Fibroblast of lung (primary cell): ENCODE results near the gene PRUNE2.

Experiments used
- CTCF ChIP-seq, 2 donors: IDR thresholded peaks in 1 of 2; conservative IDR thresholded peaks in 1 of 2; 1 replicate in 1 of 2; 2 replicates in 1 of 2; pipeline ENCODE4 v1.5.1; 2011 to 2012; ENCODE audit warnings: low read length in 2 of 2, control low read depth in 1 of 2, inconsistent platforms in 1 of 2, low read depth in 1 of 2, mild to moderate bottlenecking in 1 of 2
- EZH2 ChIP-seq: IDR thresholded peaks from 2 replicates; pipeline ENCODE4 v1.5.1; 2012; ENCODE audit warnings: low read length, control low read depth, mild to moderate bottlenecking; ENCODE audit errors: missing control alignments

GRCh38 chr9:76684213-76684612 is 221.7 kb downstream of the PRUNE2 start:
- TF ChIP-seq CTCF (conservative IDR thresholded peaks at IDR 0.05 in 1 of 2, IDR thresholded peaks at IDR 0.05 in 1 of 2; ENCODE audit: low read depth in 1 of 2, low read length in 2 of 2) (no peak), EZH2 (no peak)
